ENCODE measurements around the gene SLC35C1.
A peak's percentile ranks its signal among the peaks of the same experiment; 100 is the strongest.

The SLC35C1 gene

GRCh38 chr11:45848654-45849081 is 43.7 kb downstream of the SLC35C1 start:
- no peaks in the 10 kb centered on the region for H3K9me3 ChIP-seq (ENCODE audit: control insufficient read depth, low read length)
- no peak overlapping the region for H3K27ac ChIP-seq (ENCODE audit: low read depth, low read length, severe bottlenecking)
- H3K4me3 ChIP-seq (ENCODE audit: extremely low read depth, insufficient read depth, low read length, poor library complexity, severe bottlenecking) = peak overlapping the region; percentile 77
- peaks cover 8% of the 10 kb centered on the region for H3K4me1 ChIP-seq (ENCODE audit: control insufficient read depth, insufficient read depth, low read length, poor library complexity, severe bottlenecking)
- no peaks in the 10 kb centered on the region for H3K36me3 ChIP-seq (ENCODE audit: control insufficient read depth, insufficient read depth, low read length)
- WGBS, 2 experiments (ENCODE audit: insufficient coverage in 2 of 2) = 69 to 85% methylated on average over 6 to 7 of the region's 8 CpGs

- 100% methylated on average over 2 of the region's 2 CpGs for WGBS, 2 experiments (ENCODE audit: insufficient coverage in 2 of 2)
- Histone ChIP-seq H3K27ac (ENCODE audit: low read depth, low read length, severe bottlenecking) (no peak overlapping the region), H3K4me1 (ENCODE audit: control insufficient read depth, insufficient read depth, low read length, poor library complexity, severe bottlenecking) (peaks cover 11% of the 10 kb centered on the region), H3K4me3 (ENCODE audit: extremely low read depth, insufficient read depth, low read length, poor library complexity, severe bottlenecking) (no peak overlapping the region), H3K36me3 (ENCODE audit: control insufficient read depth, insufficient read depth, low read length) (no peaks in the 10 kb centered on the region), H3K9me3 (ENCODE audit: control insufficient read depth, low read length) (no peaks in the 10 kb centered on the region)
Observed at GRCh38 chr11:45850446-45850845, 45.5 kb downstream of the SLC35C1 start.

- no peak overlapping the region for H3K27ac ChIP-seq (ENCODE audit: low read depth, low read length, severe bottlenecking)
- H3K36me3 ChIP-seq (ENCODE audit: control insufficient read depth, insufficient read depth, low read length) = peaks cover 5% of the 10 kb centered on the region
- no peaks in the 10 kb centered on the region for H3K9me3 ChIP-seq (ENCODE audit: control insufficient read depth, low read length)
- H3K4me1 ChIP-seq (ENCODE audit: control insufficient read depth, insufficient read depth, low read length, poor library complexity, severe bottlenecking) = peaks cover 11% of the 10 kb centered on the region
- H3K4me3 ChIP-seq (ENCODE audit: extremely low read depth, insufficient read depth, low read length, poor library complexity, severe bottlenecking) = no peak overlapping the region
- WGBS, 2 experiments (ENCODE audit: insufficient coverage in 2 of 2) = 75 to 83% methylated on average over 1 of the region's 2 CpGs
Observed at GRCh38 chr11:45851228-45851627, 46.3 kb downstream of the SLC35C1 start.

GRCh38 chr11:45852018-45852711 is 47.2 kb downstream of the SLC35C1 start:
- Histone ChIP-seq H3K27ac (ENCODE audit: low read depth, low read length, severe bottlenecking) (no peak overlapping the region), H3K9me3 (ENCODE audit: control insufficient read depth, low read length) (no peaks in the 10 kb centered on the region), H3K4me1 (ENCODE audit: control insufficient read depth, insufficient read depth, low read length, poor library complexity, severe bottlenecking) (peaks cover 15% of the 10 kb centered on the region), H3K4me3 (ENCODE audit: extremely low read depth, insufficient read depth, low read length, poor library complexity, severe bottlenecking) (no peak overlapping the region), H3K36me3 (ENCODE audit: control insufficient read depth, insufficient read depth, low read length) (peaks cover 5% of the 10 kb centered on the region)
- 0 to 10% methylated on average over 3 of the region's 4 CpGs for WGBS, 2 experiments (ENCODE audit: insufficient coverage in 2 of 2)

- no CpG with 5 or more reads among the region's 1 CpG for WGBS, 2 experiments (ENCODE audit: insufficient coverage in 2 of 2)
- Histone ChIP-seq H3K9me3 (ENCODE audit: control insufficient read depth, low read length) (no peaks in the 10 kb centered on the region), H3K4me1 (ENCODE audit: control insufficient read depth, insufficient read depth, low read length, poor library complexity, severe bottlenecking) (peaks cover 21% of the 10 kb centered on the region), H3K36me3 (ENCODE audit: control insufficient read depth, insufficient read depth, low read length) (peaks cover 5% of the 10 kb centered on the region), H3K4me3 (ENCODE audit: extremely low read depth, insufficient read depth, low read length, poor library complexity, severe bottlenecking) (no peak overlapping the region), H3K27ac (ENCODE audit: low read depth, low read length, severe bottlenecking) (no peak overlapping the region)
Observed at GRCh38 chr11:45852712-45853101, 47.8 kb downstream of the SLC35C1 start.

- WGBS, 2 experiments (ENCODE audit: insufficient coverage in 2 of 2) = 92 to 93% methylated on average over 3 to 5 of the region's 7 CpGs
- H3K9me3 ChIP-seq (ENCODE audit: control insufficient read depth, low read length) = no peaks in the 10 kb centered on the region
- H3K27ac ChIP-seq (ENCODE audit: low read depth, low read length, severe bottlenecking) = no peak overlapping the region
- peaks cover 9% of the 10 kb centered on the region for H3K36me3 ChIP-seq (ENCODE audit: control insufficient read depth, insufficient read depth, low read length)
- no peak overlapping the region for H3K4me3 ChIP-seq (ENCODE audit: extremely low read depth, insufficient read depth, low read length, poor library complexity, severe bottlenecking)
- H3K4me1 ChIP-seq (ENCODE audit: control insufficient read depth, insufficient read depth, low read length, poor library complexity, severe bottlenecking) = peaks cover 23% of the 10 kb centered on the region
Observed at GRCh38 chr11:45853332-45854219, 48.6 kb downstream of the SLC35C1 start.

GRCh38 chr11:45855308-45855707 is 50.4 kb downstream of the SLC35C1 start:
- Histone ChIP-seq H3K4me1 (ENCODE audit: control insufficient read depth, insufficient read depth, low read length, poor library complexity, severe bottlenecking) (peaks cover 28% of the 10 kb centered on the region), H3K27ac (ENCODE audit: low read depth, low read length, severe bottlenecking) (no peak overlapping the region), H3K4me3 (ENCODE audit: extremely low read depth, insufficient read depth, low read length, poor library complexity, severe bottlenecking) (no peak overlapping the region), H3K36me3 (ENCODE audit: control insufficient read depth, insufficient read depth, low read length) (peaks cover 25% of the 10 kb centered on the region), H3K9me3 (ENCODE audit: control insufficient read depth, low read length) (no peaks in the 10 kb centered on the region)
- 62 to 70% methylated on average over 4 to 5 of the region's 5 CpGs for WGBS, 2 experiments (ENCODE audit: insufficient coverage in 2 of 2)

- peaks cover 32% of the 10 kb centered on the region for H3K36me3 ChIP-seq (ENCODE audit: control insufficient read depth, insufficient read depth, low read length)
- no peak overlapping the region for H3K27ac ChIP-seq (ENCODE audit: low read depth, low read length, severe bottlenecking)
- H3K4me1 ChIP-seq (ENCODE audit: control insufficient read depth, insufficient read depth, low read length, poor library complexity, severe bottlenecking) = peaks cover 28% of the 10 kb centered on the region
- H3K9me3 ChIP-seq (ENCODE audit: control insufficient read depth, low read length) = no peaks in the 10 kb centered on the region
- no peak overlapping the region for H3K4me3 ChIP-seq (ENCODE audit: extremely low read depth, insufficient read depth, low read length, poor library complexity, severe bottlenecking)
- 92 to 96% methylated on average over 5 to 6 of the region's 6 CpGs for WGBS, 2 experiments (ENCODE audit: insufficient coverage in 2 of 2)
Observed at GRCh38 chr11:45856044-45856468, 51.1 kb downstream of the SLC35C1 start.

- H3K36me3 ChIP-seq (ENCODE audit: control insufficient read depth, insufficient read depth, low read length) = peaks cover 51% of the 10 kb centered on the region
- no peak overlapping the region for H3K4me3 ChIP-seq (ENCODE audit: extremely low read depth, insufficient read depth, low read length, poor library complexity, severe bottlenecking)
- peak overlapping the region; percentile 50 for H3K27ac ChIP-seq (ENCODE audit: low read depth, low read length, severe bottlenecking)
- H3K9me3 ChIP-seq (ENCODE audit: control insufficient read depth, low read length) = no peaks in the 10 kb centered on the region
- H3K4me1 ChIP-seq (ENCODE audit: control insufficient read depth, insufficient read depth, low read length, poor library complexity, severe bottlenecking) = peaks cover 28% of the 10 kb centered on the region
- WGBS, 2 experiments (ENCODE audit: insufficient coverage in 2 of 2) = 36 to 70% methylated on average over 1 of the region's 2 CpGs
Observed at GRCh38 chr11:45857961-45858474, 53.1 kb downstream of the SLC35C1 start.

GRCh38 chr11:45858751-45859398 is 53.9 kb downstream of the SLC35C1 start:
- 77 to 100% methylated on average over 3 of the region's 5 CpGs for WGBS, 2 experiments (ENCODE audit: insufficient coverage in 2 of 2)
- Histone ChIP-seq H3K9me3 (ENCODE audit: control insufficient read depth, low read length) (no peaks in the 10 kb centered on the region), H3K4me1 (ENCODE audit: control insufficient read depth, insufficient read depth, low read length, poor library complexity, severe bottlenecking) (peaks cover 28% of the 10 kb centered on the region), H3K36me3 (ENCODE audit: control insufficient read depth, insufficient read depth, low read length) (peaks cover 60% of the 10 kb centered on the region), H3K27ac (ENCODE audit: low read depth, low read length, severe bottlenecking) (peak overlapping the region; percentile 50), H3K4me3 (ENCODE audit: extremely low read depth, insufficient read depth, low read length, poor library complexity, severe bottlenecking) (no peak overlapping the region)
